NCI-H524 treated with DMSO at 0.1 percent for 48 hours (cell line): ENCODE measurements around the gene NUDT22.

Experiments used
- DNase-seq: peaks from one replicate; lab custom pipeline; 2025; lab: John Stamatoyannopoulos, UW

The NUDT22 gene

DNA sequence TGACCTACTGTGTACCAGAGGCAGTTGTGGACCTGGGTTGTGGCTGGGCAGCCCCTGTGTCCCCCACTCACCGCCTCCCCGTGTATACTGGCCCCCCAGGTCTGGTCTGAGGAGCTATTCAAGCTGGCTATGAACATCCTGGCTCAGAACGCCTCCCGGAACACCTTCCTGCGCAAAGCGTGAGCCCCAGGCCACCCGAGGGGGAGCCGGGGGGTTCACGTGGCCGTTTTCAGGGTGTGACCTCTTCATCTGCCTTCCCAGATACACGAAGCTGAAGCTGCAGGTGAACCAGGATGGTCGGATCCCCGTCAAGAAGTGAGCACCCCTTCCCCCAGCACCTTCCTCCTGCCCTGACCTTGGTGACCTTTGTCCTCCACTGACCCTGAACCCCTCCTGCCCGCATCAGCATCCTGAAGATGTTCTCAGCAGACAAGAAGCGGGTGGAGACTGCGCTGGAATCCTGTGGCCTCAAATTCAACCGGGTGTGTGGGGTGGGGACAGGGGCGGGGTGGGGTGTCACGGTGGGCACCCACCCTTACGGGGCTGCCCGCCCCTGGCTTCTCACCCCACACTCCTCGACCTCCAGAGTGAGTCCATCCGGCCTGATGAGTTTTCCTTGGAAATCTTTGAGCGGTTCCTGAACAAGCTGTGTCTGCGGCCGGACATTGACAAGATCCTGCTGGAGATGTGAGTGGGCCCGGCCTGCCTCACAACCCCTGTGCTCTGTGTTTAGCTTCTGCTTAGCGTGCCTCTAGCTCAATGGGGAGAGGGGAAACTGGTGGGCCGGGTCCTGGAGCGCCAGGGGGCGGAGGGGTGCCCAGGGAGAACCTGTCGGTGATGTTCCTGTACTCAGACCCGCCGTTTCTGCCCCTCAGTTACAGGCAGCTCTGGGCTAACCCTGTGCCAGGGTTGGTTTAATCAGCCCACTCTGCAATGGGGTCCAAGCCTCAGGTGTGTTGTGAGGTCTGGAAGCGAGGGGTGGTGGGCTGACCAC is 29.4 kb downstream of the NUDT22 start:
- DNase-seq, result no peak

DNA sequence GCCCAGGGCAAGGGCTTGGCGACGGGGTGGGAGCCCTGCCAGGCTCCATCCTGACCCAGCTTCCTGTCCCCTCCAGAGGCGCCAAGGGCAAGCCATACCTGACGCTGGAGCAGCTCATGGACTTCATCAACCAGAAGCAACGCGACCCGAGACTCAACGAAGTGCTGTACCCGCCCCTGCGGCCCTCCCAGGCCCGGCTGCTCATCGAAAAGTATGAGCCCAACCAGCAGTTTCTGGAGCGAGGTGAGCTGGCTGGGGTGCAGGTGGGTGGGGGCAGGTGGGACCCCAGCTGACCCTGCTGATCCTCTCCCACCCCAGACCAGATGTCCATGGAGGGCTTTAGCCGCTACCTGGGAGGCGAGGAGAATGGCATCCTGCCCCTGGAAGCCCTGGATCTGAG is 30.2 kb downstream of the NUDT22 start:
- no peak for DNase-seq

DNA sequence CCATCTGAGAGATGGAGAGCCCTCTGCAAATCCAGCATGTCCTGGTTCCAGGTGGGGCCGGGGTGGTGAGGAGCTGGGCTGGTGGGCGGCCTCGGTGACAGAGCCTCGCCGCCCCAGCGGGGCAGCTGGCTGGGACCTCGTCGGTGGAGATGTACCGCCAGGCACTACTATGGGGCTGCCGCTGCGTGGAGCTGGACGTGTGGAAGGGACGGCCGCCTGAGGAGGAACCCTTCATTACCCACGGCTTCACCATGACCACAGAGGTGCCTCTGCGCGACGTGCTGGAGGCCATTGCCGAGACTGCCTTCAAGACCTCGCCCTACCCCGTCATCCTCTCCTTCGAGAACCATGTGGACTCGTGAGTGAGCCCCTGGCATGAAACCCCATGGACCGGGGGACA is 32.3 kb downstream of the NUDT22 start:
- DNase-seq, result no peak

DNA sequence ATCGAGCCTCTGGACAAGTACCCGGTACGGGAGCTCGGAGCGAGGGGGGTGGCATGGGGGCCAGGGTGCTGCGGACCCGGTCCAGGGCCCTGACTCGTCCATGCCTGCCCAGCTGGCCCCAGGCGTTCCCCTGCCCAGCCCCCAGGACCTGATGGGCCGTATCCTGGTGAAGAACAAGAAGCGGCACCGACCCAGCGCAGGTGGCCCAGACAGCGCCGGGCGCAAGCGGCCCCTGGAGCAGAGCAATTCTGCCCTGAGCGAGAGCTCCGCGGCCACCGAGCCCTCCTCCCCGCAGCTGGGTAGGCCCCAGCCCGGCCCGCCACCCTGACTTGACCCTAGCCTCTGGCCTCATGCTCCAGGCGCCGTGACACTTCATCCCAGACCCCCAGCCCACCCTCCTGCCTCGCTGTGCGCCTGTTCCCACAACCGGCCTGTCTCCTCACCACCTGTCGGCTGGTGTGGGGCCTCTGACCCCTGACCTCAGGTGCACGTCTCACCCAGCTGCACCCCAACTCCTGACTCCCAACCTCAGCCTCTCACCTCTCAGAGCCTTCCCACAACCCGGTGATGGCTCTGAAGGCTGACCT is 33.0 kb downstream of the NUDT22 start:
- DNase-seq, result no peak

DNA sequence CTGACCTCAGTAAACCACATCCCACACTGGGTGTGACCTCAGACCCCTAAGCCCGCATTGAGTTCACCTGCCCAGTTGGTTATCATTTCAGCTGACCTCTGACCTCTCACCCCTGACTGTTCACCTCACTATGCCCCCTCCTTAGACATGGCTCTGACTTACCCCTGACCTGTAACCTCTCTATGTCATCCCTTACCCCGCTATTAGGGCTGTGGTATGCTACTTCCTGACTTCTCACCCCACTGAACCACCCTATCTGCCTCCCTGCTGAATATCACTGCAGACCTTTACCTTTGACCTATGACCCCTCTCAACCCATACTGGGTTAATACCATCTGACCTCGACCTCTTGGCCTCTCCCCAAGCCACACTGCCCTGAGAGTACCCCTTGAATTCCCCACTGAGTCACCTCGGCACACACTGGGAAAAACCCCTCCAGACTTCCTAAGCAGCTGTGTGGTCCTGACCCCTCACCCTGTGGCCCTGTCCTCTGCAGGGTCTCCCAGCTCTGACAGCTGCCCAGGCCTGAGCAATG is 33.5 kb downstream of the NUDT22 start:
- no peak for DNase-seq

DNA sequence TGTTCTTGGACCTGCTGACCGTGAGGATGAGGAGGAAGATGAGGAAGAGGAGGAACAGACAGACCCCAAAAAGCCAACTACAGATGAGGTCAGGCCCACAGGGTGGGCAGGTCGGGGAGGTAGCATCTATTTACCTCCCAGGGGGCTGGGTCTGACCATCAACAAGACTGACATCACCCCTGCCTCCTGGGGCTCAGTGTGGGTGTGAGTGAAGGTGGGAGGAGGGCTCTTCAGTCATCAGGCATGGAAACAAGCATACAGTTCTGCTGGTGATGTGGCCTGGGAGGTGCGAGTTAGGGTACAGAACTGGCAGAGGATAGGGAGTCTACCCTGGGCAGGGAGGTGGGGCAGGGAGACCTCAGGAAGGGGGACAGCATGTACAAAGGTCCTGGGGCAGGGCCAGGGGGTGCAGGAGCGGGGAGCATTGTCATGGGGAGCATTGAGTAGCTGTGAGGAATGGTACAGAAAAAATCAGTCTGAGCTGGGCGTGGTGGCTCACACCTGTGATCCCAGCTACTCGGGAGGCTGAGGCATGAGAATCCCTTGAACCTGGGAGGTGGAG is 34.2 kb downstream of the NUDT22 start:
- no peak for DNase-seq

DNA sequence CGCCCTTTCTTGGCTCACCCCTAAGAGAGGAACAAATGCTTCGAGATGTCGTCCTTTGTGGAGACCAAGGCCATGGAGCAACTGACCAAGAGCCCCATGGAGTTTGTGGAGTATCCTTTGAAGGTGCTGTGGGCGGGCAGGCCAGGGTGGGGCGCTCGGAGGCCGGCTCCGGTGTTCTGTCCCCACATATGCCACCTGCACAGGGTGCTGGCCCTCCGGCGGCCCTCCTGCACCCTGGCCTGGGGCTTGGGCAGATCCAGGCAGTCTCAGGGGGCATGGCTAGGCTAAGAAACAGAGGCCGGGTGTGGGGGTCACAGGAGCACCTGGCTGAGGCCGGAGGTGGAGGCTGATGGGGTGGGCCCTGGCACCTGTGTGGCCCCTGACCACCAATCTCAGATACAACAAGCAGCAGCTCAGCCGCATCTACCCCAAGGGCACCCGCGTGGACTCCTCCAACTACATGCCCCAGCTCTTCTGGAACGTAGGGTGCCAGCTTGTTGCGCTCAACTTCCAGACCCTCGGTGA is 35.5 kb downstream of the NUDT22 start:
- DNase-seq, result no peak

DNA sequence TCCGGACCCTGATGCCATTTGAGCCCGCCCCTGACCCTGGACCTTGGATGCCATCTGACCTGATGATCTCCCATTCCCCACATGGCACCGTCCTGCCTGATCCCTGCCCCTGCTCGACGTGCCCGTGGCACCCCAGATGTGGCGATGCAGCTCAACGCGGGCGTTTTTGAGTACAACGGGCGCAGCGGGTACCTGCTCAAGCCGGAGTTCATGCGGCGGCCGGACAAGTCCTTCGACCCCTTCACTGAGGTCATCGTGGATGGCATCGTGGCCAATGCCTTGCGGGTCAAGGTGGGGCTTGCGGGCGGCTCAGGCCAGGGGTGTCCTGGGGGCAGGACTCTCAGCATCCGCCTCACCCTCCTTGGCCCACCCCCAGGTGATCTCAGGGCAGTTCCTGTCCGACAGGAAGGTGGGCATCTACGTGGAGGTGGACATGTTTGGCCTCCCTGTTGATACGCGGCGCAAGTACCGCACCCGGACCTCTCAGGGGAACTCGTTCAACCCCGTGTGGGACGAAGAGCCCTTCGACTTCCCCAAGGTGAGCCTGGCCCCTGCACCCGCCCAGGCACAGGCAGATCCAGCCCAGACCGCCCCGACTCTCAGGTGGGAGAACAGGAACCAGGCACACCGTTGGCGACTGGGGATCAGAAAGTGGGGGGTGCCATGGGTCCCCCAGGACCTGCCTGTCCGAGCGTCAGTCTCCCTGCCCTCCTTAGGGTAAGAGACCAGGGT is 36.4 kb downstream of the NUDT22 start:
- DNase-seq, result no peak

DNA sequence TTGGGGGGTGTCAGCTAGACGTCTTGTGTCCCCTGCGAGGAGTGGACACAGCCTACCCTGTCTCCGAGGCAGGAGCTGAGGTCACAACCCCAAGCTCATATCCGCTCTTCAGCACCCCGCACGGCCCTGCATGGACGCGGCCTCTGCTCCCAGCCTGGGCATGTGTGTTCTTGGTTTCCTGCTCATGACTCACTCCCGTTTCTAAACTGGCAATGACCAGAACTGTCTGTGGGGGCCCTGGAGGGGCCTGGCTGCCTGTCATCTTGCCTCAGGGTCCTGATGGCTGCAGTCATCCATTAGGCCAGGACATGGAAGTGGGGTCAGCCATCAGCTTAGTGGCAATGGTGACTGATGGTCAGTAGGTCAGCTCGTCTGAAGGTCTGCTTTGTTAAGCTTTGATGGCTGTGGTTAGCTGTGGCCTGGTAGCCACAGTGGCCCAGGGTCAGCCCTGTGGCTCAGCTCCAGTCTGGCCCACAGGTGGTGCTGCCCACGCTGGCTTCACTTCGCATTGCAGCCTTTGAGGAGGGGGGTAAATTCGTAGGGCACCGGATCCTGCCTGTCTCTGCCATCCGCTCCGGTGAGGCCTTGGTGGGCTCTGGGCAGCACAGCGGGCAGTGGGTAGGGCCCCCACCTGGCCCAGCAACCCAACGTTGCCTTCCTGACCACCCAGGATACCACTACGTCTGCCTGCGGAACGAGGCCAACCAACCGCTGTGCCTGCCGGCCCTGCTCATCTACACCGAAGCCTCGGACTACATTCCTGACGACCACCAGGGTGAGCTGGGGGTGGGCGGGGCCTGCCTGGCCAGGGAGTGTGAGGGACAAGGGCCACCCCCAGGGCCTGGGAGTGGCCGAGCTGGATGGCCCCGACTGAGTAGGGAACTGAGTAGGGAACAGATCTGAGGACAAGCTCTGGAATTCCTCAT is 37.2 kb downstream of the NUDT22 start:
- no peak for DNase-seq

DNA sequence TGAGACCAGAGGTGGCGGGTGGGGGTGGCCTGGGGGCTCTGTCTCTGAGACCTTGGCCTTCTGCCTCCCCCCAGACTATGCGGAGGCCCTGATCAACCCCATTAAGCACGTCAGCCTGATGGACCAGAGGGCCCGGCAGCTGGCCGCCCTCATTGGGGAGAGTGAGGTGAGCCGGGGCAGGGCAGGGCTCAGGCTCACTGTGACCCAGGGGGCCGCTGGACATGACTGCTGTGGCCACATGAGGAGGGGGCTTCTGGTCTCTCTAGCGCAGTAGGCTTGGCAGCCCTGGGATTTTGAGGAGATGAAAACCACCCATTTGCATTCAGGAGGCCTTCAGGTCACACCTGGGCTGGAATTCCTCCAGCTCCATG is 37.9 kb downstream of the NUDT22 start:
- no peak for DNase-seq

DNA sequence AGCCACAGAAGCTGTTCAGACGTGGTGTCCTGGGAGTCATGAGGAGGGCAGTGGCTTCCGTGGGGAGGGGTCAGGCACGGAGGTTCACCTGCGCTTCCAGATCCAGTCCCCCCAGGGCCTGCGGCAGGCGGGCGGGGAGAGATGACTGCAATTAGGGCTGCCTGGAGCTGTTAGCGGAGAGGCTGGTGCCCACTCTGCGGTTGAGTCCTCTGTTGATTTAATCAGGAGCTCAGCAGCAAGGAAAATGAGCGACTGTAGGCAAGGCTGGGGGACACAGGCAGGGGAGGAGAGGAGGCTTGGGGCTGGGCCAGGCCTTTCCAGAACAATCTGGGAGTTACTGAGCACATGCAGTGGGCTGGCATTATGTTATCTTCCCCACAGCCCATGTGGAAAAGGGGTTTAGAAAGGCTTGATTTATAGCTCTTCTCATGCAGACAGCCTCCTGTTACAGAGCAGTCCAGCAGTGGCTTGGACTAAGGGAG is 38.3 kb downstream of the NUDT22 start:
- no peak for DNase-seq

DNA sequence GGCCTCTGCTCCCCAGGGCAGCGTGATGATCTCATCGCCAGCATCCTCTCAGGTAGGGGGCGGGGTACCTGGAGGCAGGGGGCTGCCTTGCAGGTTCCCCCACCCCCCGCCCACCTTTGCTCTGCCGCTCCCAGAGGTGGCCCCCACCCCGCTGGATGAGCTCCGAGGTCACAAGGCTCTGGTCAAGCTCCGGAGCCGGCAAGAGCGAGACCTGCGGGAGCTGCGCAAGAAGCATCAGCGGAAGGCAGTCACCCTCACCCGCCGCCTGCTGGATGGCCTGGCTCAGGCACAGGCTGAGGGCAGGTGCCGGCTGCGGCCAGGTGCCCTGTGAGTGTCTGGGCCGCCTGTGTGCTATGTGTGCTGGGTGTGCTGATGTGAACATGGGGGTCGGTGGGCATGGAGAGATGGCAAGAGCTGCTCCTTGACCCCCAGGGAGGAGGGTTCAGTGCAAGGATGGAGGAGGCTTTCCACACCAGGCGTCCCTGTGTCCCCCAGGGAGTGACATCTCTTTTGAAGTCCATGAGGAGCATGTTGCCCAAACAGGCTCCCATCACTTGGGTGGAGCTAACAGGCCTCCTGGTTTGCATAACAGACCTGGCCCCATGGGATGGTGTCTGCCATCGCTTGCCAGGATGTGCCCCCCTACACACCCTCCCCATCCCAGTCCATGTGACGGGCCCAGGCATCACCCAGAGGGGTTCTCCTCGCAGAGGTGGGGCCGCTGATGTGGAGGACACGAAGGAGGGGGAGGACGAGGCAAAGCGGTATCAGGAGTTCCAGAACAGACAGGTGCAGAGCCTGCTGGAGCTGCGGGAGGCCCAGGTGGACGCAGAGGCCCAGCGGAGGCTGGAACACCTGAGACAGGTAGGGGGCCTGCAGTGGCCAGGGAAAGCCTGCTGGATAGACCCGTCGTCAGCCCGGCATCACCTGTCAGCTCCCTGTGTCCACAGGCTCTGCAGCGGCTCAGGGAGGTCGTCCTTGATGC is 39.4 kb downstream of the NUDT22 start:
- no peak for DNase-seq

DNA sequence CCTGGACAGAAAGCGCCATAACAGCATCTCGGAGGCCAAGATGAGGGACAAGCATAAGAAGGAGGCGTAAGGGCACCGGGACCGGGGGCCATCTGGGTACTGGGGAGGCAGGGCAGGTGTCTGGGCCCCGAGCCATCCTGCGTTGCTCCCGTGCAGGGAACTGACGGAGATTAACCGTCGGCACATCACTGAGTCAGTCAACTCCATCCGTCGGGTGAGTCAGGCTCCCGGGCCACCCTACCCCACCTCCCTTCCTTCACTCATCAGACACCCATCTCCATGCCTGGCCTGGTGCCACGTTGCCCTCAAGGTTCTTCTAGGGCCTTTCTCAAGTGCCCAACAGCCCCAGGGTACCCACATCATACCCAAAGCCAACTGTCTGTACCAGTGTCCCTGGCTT is 40.3 kb downstream of the NUDT22 start:
- DNase-seq, result no peak

DNA sequence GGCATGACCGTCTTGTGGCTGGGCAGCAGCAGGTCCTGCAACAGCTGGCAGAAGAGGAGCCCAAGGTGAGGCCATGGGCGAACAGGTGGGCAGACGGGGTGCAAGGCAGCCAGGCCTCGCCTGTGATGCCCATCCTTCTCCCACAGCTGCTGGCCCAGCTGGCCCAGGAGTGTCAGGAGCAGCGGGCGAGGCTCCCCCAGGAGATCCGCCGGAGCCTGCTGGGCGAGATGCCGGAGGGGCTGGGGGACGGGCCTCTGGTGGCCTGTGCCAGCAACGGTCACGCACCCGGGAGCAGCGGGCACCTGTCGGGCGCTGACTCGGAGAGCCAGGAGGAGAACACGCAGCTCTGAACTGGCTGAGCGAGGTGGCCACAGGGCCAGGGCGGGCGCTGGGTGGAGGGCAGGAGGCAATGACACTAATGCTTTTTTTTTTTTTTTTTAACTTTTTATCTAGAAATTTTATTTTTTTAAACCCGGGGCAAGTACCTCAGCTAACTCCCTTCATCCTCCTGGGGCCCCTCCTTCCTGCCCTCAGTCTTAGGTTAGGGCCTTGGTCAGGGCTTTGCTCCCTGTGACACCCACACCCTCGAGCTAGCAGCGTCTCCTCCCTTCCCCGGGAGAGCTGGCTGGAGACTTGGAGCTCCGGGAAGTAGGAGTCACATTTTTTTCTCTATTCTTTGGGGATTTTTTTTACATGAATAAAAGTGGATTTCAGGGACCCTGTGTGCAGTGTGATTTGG is 41.3 kb downstream of the NUDT22 start:
- no peak for DNase-seq

DNA sequence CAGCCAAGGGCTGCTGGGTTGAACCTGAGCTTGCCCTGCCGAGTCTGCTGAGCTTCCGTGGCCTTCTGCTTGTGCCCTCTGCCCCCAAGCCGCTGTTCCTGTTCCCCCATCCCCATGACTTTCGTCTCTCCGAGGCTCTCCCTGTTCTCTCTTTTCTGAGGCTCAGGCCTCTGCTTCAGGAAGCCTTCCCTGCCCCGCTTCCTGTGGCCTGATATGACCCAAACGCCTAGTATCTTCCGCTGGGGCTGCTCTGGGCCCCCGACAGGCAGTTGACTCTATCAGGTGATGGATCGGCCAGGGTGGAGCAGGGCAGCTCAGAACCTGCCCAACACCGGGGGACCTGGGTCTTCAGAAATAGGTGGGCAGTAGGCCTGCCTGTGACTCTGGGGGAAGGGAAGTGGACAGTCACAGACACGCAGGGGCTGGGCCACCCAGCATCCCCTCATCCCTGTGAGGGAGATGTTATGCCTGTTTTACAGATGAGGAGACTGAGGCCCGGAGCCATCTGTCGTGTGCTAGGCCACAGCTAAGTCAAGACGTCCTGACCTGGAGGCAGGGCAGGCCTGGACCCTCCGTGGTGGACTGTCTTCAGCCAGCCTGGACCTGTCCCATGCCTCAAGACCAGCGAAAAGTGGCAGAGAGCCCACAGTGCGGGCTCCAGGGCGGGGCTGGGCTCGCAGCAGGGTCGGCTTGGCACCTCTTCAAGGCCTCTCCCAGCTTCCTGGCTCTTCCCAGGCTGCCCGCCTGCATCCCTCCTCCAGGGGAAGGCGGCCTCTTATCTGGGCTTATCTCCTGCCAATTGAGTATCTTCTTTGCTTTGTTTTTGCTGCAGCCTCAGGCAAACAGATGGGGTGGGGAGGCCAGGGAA is 42.2 kb downstream of the NUDT22 start:
- DNase-seq, result no peak

DNA sequence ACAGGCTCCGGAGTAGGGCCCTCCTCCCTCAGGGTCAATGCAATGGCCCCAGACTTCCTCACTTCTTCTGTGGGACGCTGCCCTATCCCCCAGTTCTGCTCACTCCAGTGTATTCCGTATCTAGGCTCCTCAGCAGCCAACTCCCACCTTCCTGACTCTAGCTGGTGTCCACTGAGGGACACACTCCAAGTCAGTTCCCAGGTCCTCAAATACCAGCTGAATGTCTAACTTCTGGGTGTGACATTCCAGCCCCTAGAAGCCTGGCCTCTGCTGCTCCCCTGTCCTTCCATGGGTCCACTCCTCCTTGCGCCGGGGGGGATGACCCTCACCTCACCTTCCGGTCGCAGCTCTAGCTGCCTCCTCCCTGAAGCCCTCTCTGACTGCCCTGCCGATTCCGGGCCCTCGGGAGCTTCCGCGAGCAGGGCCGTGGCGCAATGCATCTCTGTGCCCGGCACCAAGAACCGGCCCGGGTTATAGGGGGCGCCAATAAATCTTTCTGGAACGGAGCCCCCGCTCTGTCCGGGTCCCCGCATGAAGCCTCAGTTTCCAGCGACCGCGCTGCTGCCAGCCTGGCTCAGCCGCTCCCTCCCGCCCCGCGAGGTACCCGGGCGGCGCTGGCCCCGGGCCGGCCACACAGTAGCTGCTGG is 42.9 kb downstream of the NUDT22 start:
- DNase-seq, result no peak

DNA sequence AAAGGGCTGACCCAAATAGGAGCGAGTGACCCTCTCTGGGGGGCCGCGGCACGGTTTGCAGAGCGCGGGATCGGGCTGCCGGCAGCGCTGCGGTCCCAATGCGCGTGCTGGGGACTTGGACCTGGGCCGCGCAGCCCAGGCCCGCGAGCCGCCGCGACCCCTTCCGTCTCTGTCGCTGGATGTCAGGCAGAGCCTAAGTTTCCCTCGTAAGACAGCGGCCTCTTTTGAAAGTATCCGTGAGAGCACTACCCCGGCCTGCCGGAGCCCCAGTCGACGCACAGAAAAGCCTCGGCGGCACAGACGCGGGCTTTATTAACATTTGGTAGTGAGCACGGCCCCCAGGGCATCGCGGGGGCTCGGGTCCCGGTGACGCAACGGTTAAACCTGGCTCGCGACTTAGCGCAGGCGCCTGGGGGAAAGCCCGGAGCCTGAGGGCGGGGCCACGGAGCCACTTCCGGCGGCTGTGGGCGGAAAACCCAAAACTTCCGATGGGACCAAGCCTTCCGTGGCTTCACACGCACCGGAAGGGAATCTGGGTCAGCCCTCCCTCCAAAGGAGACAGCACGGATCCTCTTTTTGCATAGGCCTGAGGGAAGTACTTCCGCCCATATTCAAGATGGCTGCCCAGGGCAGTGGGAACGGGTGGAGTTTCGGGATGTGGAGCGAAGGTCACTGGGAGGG is 43.6 kb downstream of the NUDT22 start:
- peak; percentile 93 for DNase-seq
